ENCODE data around the gene C11orf87. TPM values are rescaled to one million over a fixed set of nuclear protein-coding genes. Genes with fewer than 3 reads are reported as not detected.

C11orf87 gene
- total RNA-seq, 2 experiments from 2014 or later, result not detected

DNA sequence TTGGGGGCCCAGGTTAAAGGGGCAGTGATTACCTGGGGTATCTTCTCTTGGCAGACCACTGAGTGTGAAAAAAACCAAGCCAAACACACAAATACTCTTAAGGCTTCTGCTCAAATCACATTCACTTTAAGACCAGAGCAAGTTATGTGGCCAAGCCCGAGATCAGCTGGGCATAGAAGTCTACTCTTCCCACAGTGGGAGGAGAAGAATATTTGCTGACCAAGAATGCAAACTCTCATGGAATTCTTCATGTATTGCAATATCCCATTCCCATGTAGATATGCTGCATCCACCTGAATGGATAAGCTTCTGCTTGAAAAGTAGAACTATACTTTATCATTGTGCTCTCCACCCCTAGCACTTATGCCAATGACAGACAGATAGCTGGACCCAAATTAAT, 37.1 kb upstream of the C11orf87 start:
- ATAC-seq (ENCODE audit: poor library complexity), result no peak
- no peaks in the 10 kb centered on the region for H3K27me3 Mint-ChIP-seq
- ChIA-PET CTCF (no interaction called here), POLR2A (no interaction called here)
- no peak overlapping the region for H3K4me3 ChIP-seq (ENCODE audit: low read length)
- H3K27ac ChIP-seq (ENCODE audit: low read depth in 1 of 2, low read length in 2 of 2), result no peak overlapping the region
- H3K36me3 ChIP-seq (ENCODE audit: insufficient read depth, low read length), result no peaks in the 10 kb centered on the region
- no peaks in the 10 kb centered on the region for H3K27me3 ChIP-seq (ENCODE audit: control insufficient read depth in 1 of 2, insufficient read depth in 2 of 2, low read length in 2 of 2)
- no peak overlapping the region for H3K27ac Mint-ChIP-seq
- no peaks in the 10 kb centered on the region for H3K36me3 Mint-ChIP-seq (ENCODE audit: low read depth)
- no peaks in the 10 kb centered on the region for H3K4me1 Mint-ChIP-seq (ENCODE audit: low read depth)
- no peaks in the 10 kb centered on the region for H3K4me1 ChIP-seq (ENCODE audit: insufficient read depth, low read length)
- no peaks in the 10 kb centered on the region for H3K9me3 ChIP-seq (ENCODE audit: control insufficient read depth in 1 of 2, insufficient read depth in 1 of 2, low read length in 2 of 2)
- no peak for DNase-seq
- peaks cover 3% of the 10 kb centered on the region for H3K9me3 Mint-ChIP-seq
- no peak overlapping the region for H3K4me3 Mint-ChIP-seq
- TF ChIP-seq, protein P1, sequence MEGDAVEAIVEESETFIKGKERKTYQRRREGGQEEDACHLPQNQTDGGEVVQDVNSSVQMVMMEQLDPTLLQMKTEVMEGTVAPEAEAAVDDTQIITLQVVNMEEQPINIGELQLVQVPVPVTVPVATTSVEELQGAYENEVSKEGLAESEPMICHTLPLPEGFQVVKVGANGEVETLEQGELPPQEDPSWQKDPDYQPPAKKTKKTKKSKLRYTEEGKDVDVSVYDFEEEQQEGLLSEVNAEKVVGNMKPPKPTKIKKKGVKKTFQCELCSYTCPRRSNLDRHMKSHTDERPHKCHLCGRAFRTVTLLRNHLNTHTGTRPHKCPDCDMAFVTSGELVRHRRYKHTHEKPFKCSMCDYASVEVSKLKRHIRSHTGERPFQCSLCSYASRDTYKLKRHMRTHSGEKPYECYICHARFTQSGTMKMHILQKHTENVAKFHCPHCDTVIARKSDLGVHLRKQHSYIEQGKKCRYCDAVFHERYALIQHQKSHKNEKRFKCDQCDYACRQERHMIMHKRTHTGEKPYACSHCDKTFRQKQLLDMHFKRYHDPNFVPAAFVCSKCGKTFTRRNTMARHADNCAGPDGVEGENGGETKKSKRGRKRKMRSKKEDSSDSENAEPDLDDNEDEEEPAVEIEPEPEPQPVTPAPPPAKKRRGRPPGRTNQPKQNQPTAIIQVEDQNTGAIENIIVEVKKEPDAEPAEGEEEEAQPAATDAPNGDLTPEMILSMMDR (IDR thresholded peaks at IDR 0.05), result no peak
- intact Hi-C loops (cut with DNase I, micrococcal nuclease), result no loop called here

DNA sequence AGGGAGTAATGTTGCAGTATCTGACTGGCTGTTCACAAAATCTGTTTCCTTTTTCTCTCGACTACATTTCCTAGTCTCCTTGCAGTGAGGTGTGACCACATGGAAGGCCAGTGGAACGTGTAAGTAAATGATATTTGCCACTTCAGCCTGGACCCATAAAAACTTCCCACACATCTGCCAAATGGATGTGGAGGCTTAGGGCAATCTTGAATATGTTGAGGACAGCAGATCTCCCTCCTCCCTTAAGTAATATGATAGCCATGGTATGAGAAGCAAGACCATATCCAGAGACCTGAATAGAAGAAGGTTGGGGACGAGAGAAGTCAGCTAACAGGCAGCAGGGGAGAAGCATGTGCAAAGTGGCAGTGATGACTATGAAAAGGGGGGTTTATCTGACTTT, 33.0 kb upstream of the C11orf87 start:
- ChIA-PET POLR2A (no interaction called here), CTCF (no interaction called here)
- no peak for DNase-seq
- TF ChIP-seq, protein P1 (IDR thresholded peaks at IDR 0.05), result no peak
- Mint-ChIP-seq H3K27ac (no peak overlapping the region), H3K9me3 (peaks cover 6% of the 10 kb centered on the region), H3K4me3 (no peak overlapping the region), H3K4me1 (ENCODE audit: low read depth) (no peaks in the 10 kb centered on the region), H3K27me3 (no peaks in the 10 kb centered on the region), H3K36me3 (ENCODE audit: low read depth) (no peaks in the 10 kb centered on the region)
- Histone ChIP-seq H3K27me3 (ENCODE audit: control insufficient read depth in 1 of 2, insufficient read depth in 2 of 2, low read length in 2 of 2) (no peaks in the 10 kb centered on the region), H3K9me3 (ENCODE audit: control insufficient read depth in 1 of 2, insufficient read depth in 1 of 2, low read length in 2 of 2) (peaks cover 0 to 3% of the 10 kb centered on the region in 2 experiments), H3K4me3 (ENCODE audit: low read length) (no peak overlapping the region), H3K27ac (ENCODE audit: low read depth in 1 of 2, low read length in 2 of 2) (no peak overlapping the region), H3K4me1 (ENCODE audit: insufficient read depth, low read length) (no peaks in the 10 kb centered on the region), H3K36me3 (ENCODE audit: insufficient read depth, low read length) (no peaks in the 10 kb centered on the region)
- no peak for ATAC-seq (ENCODE audit: poor library complexity)
- intact Hi-C loops (cut with DNase I, micrococcal nuclease), result no loop called here

DNA sequence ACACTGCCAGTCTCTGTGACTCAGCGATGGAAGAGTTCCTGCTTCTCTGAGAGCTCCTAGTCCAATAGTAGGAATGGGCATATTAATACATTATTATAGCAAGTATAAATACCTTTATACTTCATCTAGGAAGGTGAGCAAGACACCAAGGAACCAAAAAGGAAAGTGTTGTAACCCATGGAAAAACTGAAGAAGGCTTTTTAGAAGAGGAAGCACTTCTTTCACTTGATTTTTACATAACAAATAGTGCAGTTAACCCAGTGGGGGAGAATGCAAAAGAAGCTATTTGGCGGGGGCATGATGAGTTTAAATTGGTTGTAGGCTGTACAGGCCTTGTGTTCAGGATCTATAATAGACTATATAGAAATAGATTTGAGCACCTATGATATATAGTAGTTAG, 31.2 kb upstream of the C11orf87 start:
- no peaks in the 10 kb centered on the region for H3K4me1 Mint-ChIP-seq (ENCODE audit: low read depth)
- H3K9me3 ChIP-seq (ENCODE audit: control insufficient read depth in 1 of 2, insufficient read depth in 1 of 2, low read length in 2 of 2), result peaks cover 0 to 3% of the 10 kb centered on the region in 2 experiments
- no peaks in the 10 kb centered on the region for H3K27me3 ChIP-seq (ENCODE audit: control insufficient read depth in 1 of 2, insufficient read depth in 2 of 2, low read length in 2 of 2)
- TF ChIP-seq, protein P1 (IDR thresholded peaks at IDR 0.05), result no peak
- intact Hi-C loops (cut with DNase I, micrococcal nuclease), result no loop called here
- ATAC-seq (ENCODE audit: poor library complexity), result no peak
- DNase-seq, result no peak
- no peaks in the 10 kb centered on the region for H3K4me1 ChIP-seq (ENCODE audit: insufficient read depth, low read length)
- H3K36me3 ChIP-seq (ENCODE audit: insufficient read depth, low read length), result no peaks in the 10 kb centered on the region
- no peak overlapping the region for H3K4me3 Mint-ChIP-seq
- no peaks in the 10 kb centered on the region for H3K36me3 Mint-ChIP-seq (ENCODE audit: low read depth)
- H3K9me3 Mint-ChIP-seq, result peaks cover 2% of the 10 kb centered on the region
- CTCF ChIA-PET, result no interaction called here
- POLR2A ChIA-PET, result no interaction called here
- no peaks in the 10 kb centered on the region for H3K27me3 Mint-ChIP-seq
- H3K27ac ChIP-seq (ENCODE audit: low read depth in 1 of 2, low read length in 2 of 2), result no peak overlapping the region
- no peak overlapping the region for H3K4me3 ChIP-seq (ENCODE audit: low read length)
- H3K27ac Mint-ChIP-seq, result no peak overlapping the region
